ENCODE measurements around the gene PTAR1.
"Not testable (repeated sequence)": the region's sequence is repeated elsewhere in the genome, so short reads cannot be mapped to it uniquely, and the experiment has no call there.

Gene PTAR1

GRCh38 chr9:69759421-69760277 is at the start of gene PTAR1:
Gene PTAR1, minus strand, starts transcription at chr9:69760011. Its CDS starts 73 bp downstream, at chr9:69759938.
- peak; percentile 96 for DNase-seq

GRCh38 chr9:69809304-69809863 is 49.6 kb upstream of the PTAR1 start:
- no peak for DNase-seq

GRCh38 chr9:69806627-69807026 is 46.8 kb upstream of the PTAR1 start:
- no peak for DNase-seq

- no peak for DNase-seq
Measured at GRCh38 chr9:69805962-69806515, 46.2 kb upstream of the PTAR1 start.

GRCh38 chr9:69801989-69802388 is 42.2 kb upstream of the PTAR1 start:
- no peak for DNase-seq

GRCh38 chr9:69800027-69800426 is 40.2 kb upstream of the PTAR1 start:
- not testable (repeated sequence) for DNase-seq

- DNase-seq, result not testable (repeated sequence)
Measured at GRCh38 chr9:69799521-69799920, 39.7 kb upstream of the PTAR1 start.

- no peak for DNase-seq
Measured at GRCh38 chr9:69798744-69799143, 38.9 kb upstream of the PTAR1 start.

- no peak for DNase-seq
Measured at GRCh38 chr9:69797675-69798074, 37.9 kb upstream of the PTAR1 start.

- no peak for DNase-seq
Measured at GRCh38 chr9:69794356-69794755, 34.5 kb upstream of the PTAR1 start.

GRCh38 chr9:69785757-69786156 is 25.9 kb upstream of the PTAR1 start:
- DNase-seq, result no peak

GRCh38 chr9:69773258-69773657 is 13.4 kb upstream of the PTAR1 start:
- no peak for DNase-seq

- no peak for DNase-seq
Measured at GRCh38 chr9:69771775-69772418, 12.1 kb upstream of the PTAR1 start.

GRCh38 chr9:69768716-69769115 is 8.9 kb upstream of the PTAR1 start:
- no peak for DNase-seq

- DNase-seq, result no peak
Measured at GRCh38 chr9:69768101-69768500, 8.3 kb upstream of the PTAR1 start.

- DNase-seq, result not testable (repeated sequence)
Measured at GRCh38 chr9:69763862-69764261, 4.1 kb upstream of the PTAR1 start.

- DNase-seq, result no peak
Measured at GRCh38 chr9:69762527-69762926, 2.7 kb upstream of the PTAR1 start.

GRCh38 chr9:69760278-69760610 is 433 bp upstream of the PTAR1 start:
- DNase-seq, result no peak

GRCh38 chr9:69759021-69759420 is 790 bp downstream of the PTAR1 start:
- no peak for DNase-seq

GRCh38 chr9:69757996-69758675 is 1.7 kb downstream of the PTAR1 start:
- DNase-seq, result peak; percentile 42

GRCh38 chr9:69755205-69755604 is 4.6 kb downstream of the PTAR1 start:
- DNase-seq, result no peak

- DNase-seq, result no peak
Measured at GRCh38 chr9:69753830-69754229, 6.0 kb downstream of the PTAR1 start.

GRCh38 chr9:69750085-69750484 is 9.7 kb downstream of the PTAR1 start:
- no peak for DNase-seq

Measured in right forelimb (tissue), 1 donor.